ENCODE measurements around the gene NLRX1. TPM values are rescaled to one million over a fixed set of nuclear protein-coding genes. Genes with fewer than 3 reads are reported as not detected.
"Not testable (repeated sequence)": the region's sequence is repeated elsewhere in the genome, so short reads cannot be mapped to it uniquely, and the experiment has no call there.

The NLRX1 gene
- total RNA-seq, 1 donor from 2014 or later = 35.9 TPM

GRCh38 chr11:119223856-119224255, 55.3 kb downstream of the NLRX1 start:
- Histone ChIP-seq H3K9me3 (no peaks in the 10 kb centered on the region), H3K4me1 (no peaks in the 10 kb centered on the region), H3K27ac (no peak overlapping the region), H3K36me3 (no peaks in the 10 kb centered on the region), H3K27me3 (no peaks in the 10 kb centered on the region), H3K4me3 (no peak overlapping the region)
- intact Hi-C loops (cut with DNase I) = no loop called here
- TF ChIP-seq CTCF (IDR thresholded peaks at IDR 0.05) = no peak
- no peak for DNase-seq (ENCODE audit: low spot score in 2 of 2)

- H3K4me3 ChIP-seq; intact Hi-C loops (cut with DNase I): not testable (repeated sequence)
These were observed 60.2 kb downstream of the NLRX1 start for GRCh38 chr11:119228535-119229287.

GRCh38 chr11:119229288-119229672, 60.8 kb downstream of the NLRX1 start:
- TF ChIP-seq CTCF (IDR thresholded peaks at IDR 0.05) = no peak
- no peak overlapping the region for H3K27ac ChIP-seq
- H3K4me1 ChIP-seq = no peaks in the 10 kb centered on the region
- intact Hi-C loops (cut with DNase I) = no loop called here
- peaks cover 12 to 14% of the 10 kb centered on the region in 2 donors for H3K36me3 ChIP-seq
- DNase-seq (ENCODE audit: low spot score in 2 of 2) = no peak
- no peak overlapping the region for H3K4me3 ChIP-seq
- H3K27me3 ChIP-seq = no peaks in the 10 kb centered on the region
- H3K9me3 ChIP-seq = no peaks in the 10 kb centered on the region

More at GRCh38 chr11:119228535-119229287, 60.2 kb downstream of the NLRX1 start:
- H3K27me3 ChIP-seq; H3K36me3 ChIP-seq; DNase-seq (ENCODE audit: low spot score in 2 of 2); H3K4me1 ChIP-seq; H3K9me3 ChIP-seq; H3K27ac ChIP-seq: not testable (repeated sequence)

- Histone ChIP-seq H3K27ac (no peak overlapping the region), H3K36me3 (peaks cover 12 to 14% of the 10 kb centered on the region in 2 donors), H3K27me3 (no peaks in the 10 kb centered on the region), H3K4me3 (no peak overlapping the region), H3K9me3 (no peaks in the 10 kb centered on the region), H3K4me1 (no peaks in the 10 kb centered on the region)
- TF ChIP-seq CTCF (IDR thresholded peaks at IDR 0.05) = no peak
- intact Hi-C loops (cut with DNase I) = no loop called here
- DNase-seq (ENCODE audit: low spot score in 2 of 2) = no peak
These were observed 61.2 kb downstream of the NLRX1 start for GRCh38 chr11:119229741-119230140.

Other genes with a start within 250 kb of the NLRX1 start
- gene BCL9L, start 242.8 kb upstream of the NLRX1 start, total RNA-seq = 46.5 TPM
- not detected for gene UPK2, start 212.4 kb upstream of the NLRX1 start, total RNA-seq
- not detected for gene FOXR1, start 197.0 kb upstream of the NLRX1 start, total RNA-seq
- gene CENATAC, start 170.6 kb upstream of the NLRX1 start, total RNA-seq = 67.7 TPM
- gene RPS25, start 150.4 kb upstream of the NLRX1 start, total RNA-seq = 857 TPM
- 41.0 TPM for gene TRAPPC4, start 150.0 kb upstream of the NLRX1 start, total RNA-seq
- gene SLC37A4, start 137.8 kb upstream of the NLRX1 start, total RNA-seq = 21.2 TPM
- 98.4 TPM for gene HYOU1, start 111.5 kb upstream of the NLRX1 start, total RNA-seq
- 23.4 TPM for gene VPS11, start 100.9 kb upstream of the NLRX1 start, total RNA-seq
- gene HMBS, start 83.8 kb upstream of the NLRX1 start, total RNA-seq = 82.8 TPM
- gene DPAGT1, start 66.9 kb upstream of the NLRX1 start, total RNA-seq = 61.9 TPM
- 16.7 TPM for gene C2CD2L, start 61.4 kb upstream of the NLRX1 start, total RNA-seq
- 36.5 TPM for gene HINFP, start 47.1 kb upstream of the NLRX1 start, total RNA-seq
- not detected for gene ABCG4, start 19.7 kb upstream of the NLRX1 start, total RNA-seq
- gene NHERF4, start 16.8 kb downstream of the NLRX1 start, total RNA-seq = not detected
- 21.6 TPM for gene CBL, start 37.6 kb downstream of the NLRX1 start, total RNA-seq
- gene MCAM, start 148.4 kb downstream of the NLRX1 start, total RNA-seq = 2,975 TPM
- gene RNF26, start 165.8 kb downstream of the NLRX1 start, total RNA-seq = 16.8 TPM
- 95.8 TPM for gene C1QTNF5, start 172.2 kb downstream of the NLRX1 start, total RNA-seq
- not detected for gene MFRP, start 178.0 kb downstream of the NLRX1 start, total RNA-seq
- gene USP2, start 213.0 kb downstream of the NLRX1 start, total RNA-seq = not detected

All from ascending aorta (tissue), 2 donors.